Heart left ventricle (tissue), 13 donors: ENCODE results near the gene PRKAG2.

Source experiments
- POLR2A ChIP-seq, 2 donors: fragments of 450-650 bp; IDR thresholded peaks; one replicate each; pipeline ENCODE4 v1.6.1; 2017; ENCODE audit warnings: antibody characterized with exemption in 2 of 2, mild to moderate bottlenecking in 2 of 2, moderate library complexity in 2 of 2
- TF ChIP-seq, protein P1 (sequence below), 12 donors: fragments of 200-600 bp; sonication (generic) in 4 of 12; IDR thresholded peaks; one replicate each; pipeline versions ENCODE4 v1.5.0 to v1.8.0; 2018 to 2022; ENCODE audit warnings: antibody characterized with exemption in 12 of 12, mild to moderate bottlenecking in 5 of 12
- donor health status: ischemic (EF 13 %, LVEDD 7.1; RV severe dilation, severe dysfunction).
- donor health status: DM: no; HTN: yes; CAD: no.
- donor health status: DM: no; HTN: no; CAD: no.
- donor health status: ischemic (EF 25% LVEDD 6.9; RV normal size, moderate dysfunction).
- donor health status: ischemic (EF 25% LVEDD 5.7; RV mildly dilated, moderate dysfunction).
- donor health status: ischemic (EF 35%, LVEDD 5.7; RV mildly dilated, moderate dysfunction).
- donor health status: nonischemic (EF 11% LVEDD 7.7; RV severe dilation, severe dysfunction).
- donor health status: DM: yes; HTN: yes; CAD: no.
- donor health status: PGD.
- donor health status: ischemic (EF 29% LVEDD 5.4; RV normal size, mild dysfunction).
- donor health status: nonischemic (EF 23%, LVEDD 6.1; RV moderate dilation, normal function).

DNA sequence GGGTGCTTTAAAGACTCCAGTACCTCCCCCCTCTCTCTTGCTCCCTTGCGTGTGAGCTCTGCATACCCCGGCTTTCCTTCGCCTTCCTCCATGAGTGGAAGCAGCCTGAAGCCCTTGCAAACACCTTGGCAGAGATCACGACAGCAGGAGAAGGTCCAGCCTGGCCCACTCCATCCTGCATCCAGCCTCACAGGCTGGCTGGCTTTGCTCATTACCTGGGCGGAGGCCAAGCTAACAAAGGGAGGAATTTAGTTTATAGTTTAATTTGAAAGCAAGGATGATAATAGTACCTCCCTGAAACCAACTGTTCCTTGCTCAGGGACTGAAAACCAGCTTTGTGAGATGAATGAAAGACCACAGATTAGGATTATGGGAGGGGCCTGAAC is 99.4 kb downstream of the PRKAG2 start:
- TF ChIP-seq, protein P1, sequence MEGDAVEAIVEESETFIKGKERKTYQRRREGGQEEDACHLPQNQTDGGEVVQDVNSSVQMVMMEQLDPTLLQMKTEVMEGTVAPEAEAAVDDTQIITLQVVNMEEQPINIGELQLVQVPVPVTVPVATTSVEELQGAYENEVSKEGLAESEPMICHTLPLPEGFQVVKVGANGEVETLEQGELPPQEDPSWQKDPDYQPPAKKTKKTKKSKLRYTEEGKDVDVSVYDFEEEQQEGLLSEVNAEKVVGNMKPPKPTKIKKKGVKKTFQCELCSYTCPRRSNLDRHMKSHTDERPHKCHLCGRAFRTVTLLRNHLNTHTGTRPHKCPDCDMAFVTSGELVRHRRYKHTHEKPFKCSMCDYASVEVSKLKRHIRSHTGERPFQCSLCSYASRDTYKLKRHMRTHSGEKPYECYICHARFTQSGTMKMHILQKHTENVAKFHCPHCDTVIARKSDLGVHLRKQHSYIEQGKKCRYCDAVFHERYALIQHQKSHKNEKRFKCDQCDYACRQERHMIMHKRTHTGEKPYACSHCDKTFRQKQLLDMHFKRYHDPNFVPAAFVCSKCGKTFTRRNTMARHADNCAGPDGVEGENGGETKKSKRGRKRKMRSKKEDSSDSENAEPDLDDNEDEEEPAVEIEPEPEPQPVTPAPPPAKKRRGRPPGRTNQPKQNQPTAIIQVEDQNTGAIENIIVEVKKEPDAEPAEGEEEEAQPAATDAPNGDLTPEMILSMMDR (IDR thresholded peaks at IDR 0.05), result no peak
- TF ChIP-seq POLR2A (IDR thresholded peaks at IDR 0.05), result no peak
